ENCODE measurements around the gene CBLB. TPM values are rescaled to one million over a fixed set of nuclear protein-coding genes. Genes with fewer than 3 reads are reported as not detected.

CBLB gene
- polyA plus RNA-seq, 1 experiment, result 24.7 TPM

- Histone ChIP-seq H3K4me3 (ENCODE audit: low read depth, low read length) (no peak overlapping the region), H3K27me3 (ENCODE audit: control insufficient read depth, insufficient read depth, low read length) (no peaks in the 10 kb centered on the region), H3K27ac (ENCODE audit: low read depth, low read length) (no peak overlapping the region), H3K9me3 (ENCODE audit: control insufficient read depth, insufficient read depth, low read length) (no peaks in the 10 kb centered on the region; the same call in 1 of the 2 replicates)
- POLR2A ChIA-PET, result no interaction called here
- TF ChIP-seq CTCF (IDR thresholded peaks at IDR 0.05; ENCODE audit: low read depth, low read length), result no peak
- CTCF ChIA-PET, result no interaction called here
- no peak for DNase-seq (ENCODE audit: low read depth, low spot score)
Observed at GRCh38 chr3:105744202-105744601, 124.6 kb downstream of the CBLB start.

- H3K27ac ChIP-seq (ENCODE audit: low read depth, low read length), result no peak overlapping the region
- no peaks in the 10 kb centered on the region for H3K27me3 ChIP-seq (ENCODE audit: control insufficient read depth, insufficient read depth, low read length)
- DNase-seq (ENCODE audit: low read depth, low spot score), result no peak
- POLR2A ChIA-PET, result no interaction called here
- no peak overlapping the region for H3K4me3 ChIP-seq (ENCODE audit: low read depth, low read length)
- TF ChIP-seq CTCF (IDR thresholded peaks at IDR 0.05; ENCODE audit: low read depth, low read length), result no peak
- no peaks in the 10 kb centered on the region for H3K9me3 ChIP-seq (ENCODE audit: control insufficient read depth, insufficient read depth, low read length)
- CTCF ChIA-PET, result no interaction called here
Observed at GRCh38 chr3:105733356-105733755, 135.5 kb downstream of the CBLB start.

DNA sequence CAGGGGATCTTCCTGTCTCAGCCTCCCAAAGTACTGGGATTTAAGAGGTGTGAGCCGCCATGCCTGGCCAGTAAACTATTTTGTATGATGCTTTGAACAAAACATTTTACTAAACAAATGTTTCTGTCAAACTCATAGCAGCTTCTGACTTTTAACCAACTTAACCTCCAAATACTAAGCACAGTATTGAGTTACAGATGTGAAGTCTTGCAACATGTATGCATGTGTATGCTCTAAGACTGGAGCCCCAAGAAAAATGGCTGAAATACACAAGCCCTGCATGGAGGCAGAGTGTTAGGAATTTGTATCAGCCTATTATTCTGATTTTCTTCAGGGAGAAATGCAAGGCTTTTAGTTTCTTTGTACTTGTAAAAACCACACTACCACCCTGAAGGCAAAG, 137.1 kb downstream of the CBLB start:
- H3K4me3 ChIP-seq (ENCODE audit: low read depth, low read length), result no peak overlapping the region
- no peaks in the 10 kb centered on the region for H3K9me3 ChIP-seq (ENCODE audit: control insufficient read depth, insufficient read depth, low read length)
- DNase-seq (ENCODE audit: low read depth, low spot score), result no peak
- no peak overlapping the region for H3K27ac ChIP-seq (ENCODE audit: low read depth, low read length)
- ChIA-PET POLR2A (no interaction called here), CTCF (no interaction called here)
- no peaks in the 10 kb centered on the region for H3K27me3 ChIP-seq (ENCODE audit: control insufficient read depth, insufficient read depth, low read length)
- TF ChIP-seq CTCF (IDR thresholded peaks at IDR 0.05; ENCODE audit: low read depth, low read length), result no peak

- no peaks in the 10 kb centered on the region for H3K27me3 ChIP-seq (ENCODE audit: control insufficient read depth, insufficient read depth, low read length)
- CTCF ChIA-PET, result interaction anchor here (1.0 kb wide), 1 partner anchor 1333 kb away, joined by 5 read pairs; no protein-coding TSS in a partner anchor
- H3K27ac ChIP-seq (ENCODE audit: low read depth, low read length), result no peak overlapping the region
- POLR2A ChIA-PET, result no interaction called here
- no peak overlapping the region for H3K4me3 ChIP-seq (ENCODE audit: low read depth, low read length)
- TF ChIP-seq CTCF (IDR thresholded peaks at IDR 0.05; ENCODE audit: low read depth, low read length), result no peak
- H3K9me3 ChIP-seq (ENCODE audit: control insufficient read depth, insufficient read depth, low read length), result no peaks in the 10 kb centered on the region
- DNase-seq (ENCODE audit: low read depth, low spot score), result no peak
Observed at GRCh38 chr3:105730801-105731354, 137.9 kb downstream of the CBLB start.

DNA sequence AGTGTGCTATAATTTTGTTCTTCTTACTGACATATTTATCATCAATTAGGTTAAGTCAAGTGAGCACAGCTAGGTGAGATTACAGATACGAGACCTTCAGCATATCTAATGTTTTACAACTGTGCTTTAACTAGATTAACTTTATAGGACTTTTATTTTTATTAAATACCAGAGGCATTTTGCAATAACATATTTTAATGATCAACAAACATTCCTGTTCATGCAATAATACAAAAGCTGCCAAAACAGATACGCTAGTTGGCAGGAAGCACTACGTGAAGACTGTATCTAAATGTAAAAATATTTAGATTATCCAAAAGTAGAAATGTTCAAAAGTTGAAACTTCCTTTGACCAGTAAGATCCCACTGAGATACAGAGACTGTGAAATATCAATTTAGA, 139.1 kb downstream of the CBLB start:
- Histone ChIP-seq H3K4me3 (ENCODE audit: low read depth, low read length) (no peak overlapping the region), H3K27me3 (ENCODE audit: control insufficient read depth, insufficient read depth, low read length) (no peaks in the 10 kb centered on the region), H3K27ac (ENCODE audit: low read depth, low read length) (no peak overlapping the region), H3K9me3 (ENCODE audit: control insufficient read depth, insufficient read depth, low read length) (no peaks in the 10 kb centered on the region)
- no peak for TF ChIP-seq CTCF (IDR thresholded peaks at IDR 0.05; ENCODE audit: low read depth, low read length)
- DNase-seq (ENCODE audit: low read depth, low spot score), result no peak
- ChIA-PET POLR2A (no interaction called here), CTCF (no interaction called here)

Measured in AG04450 (cell line).